Astrocyte (in vitro differentiated cells and primary cell): Measurements from ENCODE around the gene MLXIP.

ENCODE experiments used
- EZH2 ChIP-seq: IDR thresholded peaks from 2 replicates; pipeline ENCODE4 v1.6.1; 2012; ENCODE audit warnings: mild to moderate bottlenecking, low read length, inconsistent platforms; ENCODE audit not compliant: insufficient read depth
- TF ChIP-seq, protein P1 (sequence below): IDR thresholded peaks from 2 replicates; pipeline ENCODE4 v1.5.1; 2011; ENCODE audit warnings: low read depth, mild to moderate bottlenecking, inconsistent platforms, low read length, moderate library complexity; ENCODE audit not compliant: insufficient read depth

GRCh38 chr12:122084857-122085405, 6.4 kb downstream of the MLXIP start:
- TF ChIP-seq, protein P1, sequence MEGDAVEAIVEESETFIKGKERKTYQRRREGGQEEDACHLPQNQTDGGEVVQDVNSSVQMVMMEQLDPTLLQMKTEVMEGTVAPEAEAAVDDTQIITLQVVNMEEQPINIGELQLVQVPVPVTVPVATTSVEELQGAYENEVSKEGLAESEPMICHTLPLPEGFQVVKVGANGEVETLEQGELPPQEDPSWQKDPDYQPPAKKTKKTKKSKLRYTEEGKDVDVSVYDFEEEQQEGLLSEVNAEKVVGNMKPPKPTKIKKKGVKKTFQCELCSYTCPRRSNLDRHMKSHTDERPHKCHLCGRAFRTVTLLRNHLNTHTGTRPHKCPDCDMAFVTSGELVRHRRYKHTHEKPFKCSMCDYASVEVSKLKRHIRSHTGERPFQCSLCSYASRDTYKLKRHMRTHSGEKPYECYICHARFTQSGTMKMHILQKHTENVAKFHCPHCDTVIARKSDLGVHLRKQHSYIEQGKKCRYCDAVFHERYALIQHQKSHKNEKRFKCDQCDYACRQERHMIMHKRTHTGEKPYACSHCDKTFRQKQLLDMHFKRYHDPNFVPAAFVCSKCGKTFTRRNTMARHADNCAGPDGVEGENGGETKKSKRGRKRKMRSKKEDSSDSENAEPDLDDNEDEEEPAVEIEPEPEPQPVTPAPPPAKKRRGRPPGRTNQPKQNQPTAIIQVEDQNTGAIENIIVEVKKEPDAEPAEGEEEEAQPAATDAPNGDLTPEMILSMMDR: no peak
- no peak for TF ChIP-seq EZH2
